ENCODE data around the gene CDH13.

CDH13 gene

GRCh38 chr16:83205896-83206295 lies 579.1 kb downstream of the CDH13 start:
- no peak for DNase-seq

DNA sequence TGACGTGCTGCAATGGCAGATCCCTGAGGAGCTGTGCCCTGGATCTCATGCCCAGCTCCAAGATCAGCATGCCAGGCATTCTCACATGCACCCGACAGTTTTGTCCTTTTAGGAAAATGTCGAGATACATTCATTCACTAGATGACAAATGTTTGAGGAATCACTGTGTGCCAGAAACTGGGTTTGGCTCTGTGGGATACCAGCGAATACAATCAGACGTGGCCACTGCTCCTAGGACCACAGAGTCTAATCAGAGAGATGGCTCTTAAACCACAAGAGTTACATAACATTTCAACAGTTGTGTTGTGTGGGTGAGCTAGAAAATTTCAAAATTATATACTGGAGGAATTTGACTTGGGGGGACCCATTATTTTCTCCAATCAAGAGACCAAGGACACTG lies 579.7 kb downstream of the CDH13 start:
- no peak for DNase-seq

DNA sequence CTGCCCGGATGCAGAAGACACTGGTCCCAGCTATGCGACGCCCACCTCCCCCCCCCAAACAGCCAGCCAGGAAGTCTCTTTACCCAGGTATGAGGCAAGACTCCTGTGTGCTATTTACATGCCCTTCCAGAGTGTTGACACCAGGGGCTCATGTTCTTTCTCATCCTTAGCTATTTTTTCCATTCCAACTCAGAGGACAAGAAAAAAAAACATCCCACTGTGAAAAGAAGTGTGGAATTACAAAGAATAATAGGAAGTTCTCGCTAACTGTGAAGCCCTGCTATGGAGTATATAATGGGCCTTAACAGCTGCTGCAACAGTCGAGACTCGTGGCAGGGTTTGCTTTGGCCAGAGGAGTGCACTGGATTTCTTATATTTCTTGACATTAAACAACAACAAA lies 584.9 kb downstream of the CDH13 start:
- DNase-seq = no peak

DNA sequence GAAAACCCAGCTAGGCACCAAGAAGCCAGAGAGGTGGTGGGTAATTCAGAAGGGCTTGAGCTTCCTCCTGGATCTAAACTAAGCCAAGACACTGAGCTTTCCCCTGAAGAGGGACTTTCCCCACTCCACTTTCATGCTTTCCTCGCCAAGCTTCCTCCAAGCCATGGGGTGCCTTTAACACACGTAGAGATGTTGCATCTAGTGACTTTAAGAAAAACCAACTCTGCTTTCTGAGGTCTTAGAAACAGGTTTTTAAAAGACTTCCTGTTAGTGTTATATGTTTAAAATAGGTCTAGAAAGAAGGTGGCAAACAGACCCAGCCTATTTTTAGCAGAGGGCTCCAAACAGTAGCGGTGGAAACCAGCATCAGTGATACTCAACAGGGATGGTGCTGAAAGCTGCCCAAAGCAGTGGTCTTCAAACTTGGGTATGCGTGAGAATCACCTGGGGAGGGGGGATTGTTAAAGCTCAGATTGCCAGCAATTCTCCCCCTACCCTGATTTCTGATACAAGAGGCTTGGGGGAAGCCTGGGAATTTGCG lies 585.6 kb downstream of the CDH13 start:
- no peak for DNase-seq

GRCh38 chr16:83214671-83215070 lies 587.9 kb downstream of the CDH13 start:
- DNase-seq = no peak

DNA sequence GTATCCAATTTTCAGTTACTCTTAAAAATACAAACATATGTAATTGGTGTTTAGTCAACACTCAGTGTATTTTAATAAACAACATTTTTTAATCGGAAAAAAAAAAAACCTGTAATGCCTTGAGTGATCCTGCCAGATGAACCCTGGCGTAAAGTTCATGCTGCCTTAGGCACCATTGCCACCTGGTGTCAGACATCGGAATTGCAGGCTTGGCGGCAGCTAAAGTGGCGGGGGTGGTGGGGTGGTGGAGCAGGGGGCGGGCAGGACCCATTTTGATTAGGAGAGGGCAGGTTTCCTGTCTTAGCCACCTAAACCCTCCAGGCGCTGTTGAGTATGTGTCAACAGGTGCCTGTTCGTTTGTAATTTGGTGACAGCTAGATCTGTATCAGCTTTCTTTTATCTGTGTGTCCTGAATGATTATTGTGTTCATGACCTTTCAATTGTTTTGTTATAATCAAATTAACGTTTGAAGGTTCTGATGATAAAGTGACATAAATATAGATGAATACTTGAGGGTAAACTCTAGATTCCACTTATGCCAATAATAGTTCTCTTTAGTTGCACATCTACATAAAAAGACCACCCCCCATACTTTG lies 588.7 kb downstream of the CDH13 start:
- no peak for DNase-seq

DNA sequence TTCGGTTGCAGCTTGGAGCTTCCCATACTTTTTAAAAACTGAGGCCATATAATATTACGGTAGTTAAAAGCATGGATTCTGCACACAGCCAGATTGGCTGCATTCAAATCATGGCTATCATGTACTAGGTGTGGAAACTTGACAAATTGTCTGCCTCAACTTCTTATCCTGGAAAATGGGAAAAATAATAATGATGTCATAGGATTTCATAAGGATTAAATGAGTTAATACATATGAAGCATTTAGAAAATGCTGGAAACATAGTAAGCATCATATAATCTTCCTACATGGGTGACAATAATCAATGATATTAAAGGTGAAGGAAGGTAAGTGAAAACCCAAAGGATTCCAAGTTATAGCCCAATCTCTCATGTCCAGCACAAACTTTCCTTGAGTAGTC lies 592.5 kb downstream of the CDH13 start:
- DNase-seq = no peak

- no peak for DNase-seq
Observed at GRCh38 chr16:83220066-83220465, 593.3 kb downstream of the CDH13 start.

DNA sequence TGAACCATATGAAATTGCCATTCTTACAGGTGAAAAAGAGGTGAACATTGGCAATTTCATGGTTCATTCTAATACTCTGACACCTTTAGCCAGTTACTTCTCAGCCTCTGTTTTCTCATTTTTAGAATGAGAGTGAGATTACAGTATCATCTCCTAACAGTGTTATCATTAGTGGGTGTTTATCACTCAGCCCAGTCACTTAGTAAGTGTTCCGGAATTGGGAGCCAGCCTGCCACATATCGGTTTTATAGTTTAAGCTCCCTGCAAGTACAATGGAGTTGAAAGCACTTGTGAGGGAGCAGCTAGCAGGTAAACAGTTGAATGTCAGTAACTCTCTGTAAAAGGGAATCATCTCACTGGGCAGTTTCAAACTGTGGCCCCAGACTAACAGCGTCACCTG lies 597.9 kb downstream of the CDH13 start:
- DNase-seq = no peak

- no peak for DNase-seq
Observed at GRCh38 chr16:83227336-83227735, 600.6 kb downstream of the CDH13 start.

DNA sequence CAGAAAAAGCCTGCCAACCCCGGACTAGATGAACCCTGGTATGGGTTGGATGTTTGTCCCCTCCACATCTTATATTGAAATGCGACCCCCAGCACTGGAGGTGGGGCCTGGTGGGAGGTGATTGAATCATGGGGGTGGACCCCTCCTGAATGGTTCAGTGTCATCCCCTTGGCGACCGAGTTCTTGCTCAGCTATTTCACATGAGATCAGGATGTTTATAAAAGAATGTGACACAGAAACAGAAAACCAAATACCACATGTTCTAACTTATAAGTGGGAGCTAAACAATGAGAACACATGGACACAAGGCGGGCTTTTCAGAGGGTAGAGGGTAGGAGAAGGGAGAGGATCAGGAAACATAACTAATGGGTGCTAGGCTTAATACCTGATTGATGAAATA lies 605.0 kb downstream of the CDH13 start:
- no peak for DNase-seq

GRCh38 chr16:83233153-83233552 lies 606.4 kb downstream of the CDH13 start:
- DNase-seq = no peak

DNA sequence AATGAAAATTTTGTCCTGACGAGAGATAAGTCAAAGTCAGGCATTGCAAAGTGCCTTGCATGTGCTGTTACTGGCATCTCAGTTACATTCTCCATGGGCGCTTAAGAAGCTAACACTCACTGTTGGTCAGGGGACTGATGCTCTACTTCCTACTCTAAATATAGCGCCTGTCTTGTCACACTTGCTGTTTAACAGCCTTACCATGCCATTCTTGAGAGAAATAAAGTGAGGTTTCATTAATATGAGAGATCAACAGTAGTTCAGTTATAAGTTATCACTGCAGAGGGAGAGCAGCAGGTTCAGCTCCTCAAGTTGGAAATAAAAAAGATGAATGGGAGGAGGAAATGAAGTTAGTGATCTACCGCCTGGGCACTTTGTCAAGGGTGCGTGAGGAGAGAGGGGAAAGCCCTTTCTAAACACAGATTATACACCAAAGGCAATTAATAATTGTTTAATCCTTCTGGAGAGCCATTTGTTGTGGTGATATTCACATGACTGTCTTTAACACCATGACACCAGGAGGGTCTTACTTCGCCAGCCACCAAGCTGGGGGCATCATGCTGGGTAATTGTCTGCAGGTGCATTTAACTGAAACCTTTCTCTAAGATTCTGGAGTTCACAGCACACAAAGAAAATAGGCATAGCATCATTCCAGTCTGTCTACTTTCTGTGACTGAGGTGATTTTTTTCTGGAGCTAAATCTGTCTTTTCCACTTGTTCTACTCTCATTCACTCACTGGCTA lies 612.4 kb downstream of the CDH13 start:
- DNase-seq = no peak

GRCh38 chr16:83244057-83244456 lies 617.3 kb downstream of the CDH13 start:
- DNase-seq = no peak

DNA sequence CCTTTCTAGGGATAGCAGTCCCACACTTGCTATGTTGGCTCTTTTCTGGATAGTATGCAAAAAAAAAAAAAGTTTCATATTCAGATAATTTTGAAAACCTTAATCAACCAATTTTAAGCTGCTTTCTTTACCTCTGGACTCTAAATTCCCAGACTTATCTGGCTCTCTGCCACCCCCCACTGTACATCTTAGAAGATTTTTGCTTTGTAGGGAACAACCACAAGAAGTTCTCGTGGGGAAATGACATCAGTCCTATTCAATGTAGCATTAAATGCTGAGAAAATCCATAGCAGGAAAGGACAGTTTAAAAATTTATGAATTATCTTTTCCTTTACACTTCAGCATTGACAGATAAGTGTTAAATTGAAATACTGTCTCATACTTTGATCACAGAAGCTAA lies 618.3 kb downstream of the CDH13 start:
- DNase-seq = no peak

- DNase-seq = no peak
Observed at GRCh38 chr16:83247767-83248372, 621.1 kb downstream of the CDH13 start.

DNA sequence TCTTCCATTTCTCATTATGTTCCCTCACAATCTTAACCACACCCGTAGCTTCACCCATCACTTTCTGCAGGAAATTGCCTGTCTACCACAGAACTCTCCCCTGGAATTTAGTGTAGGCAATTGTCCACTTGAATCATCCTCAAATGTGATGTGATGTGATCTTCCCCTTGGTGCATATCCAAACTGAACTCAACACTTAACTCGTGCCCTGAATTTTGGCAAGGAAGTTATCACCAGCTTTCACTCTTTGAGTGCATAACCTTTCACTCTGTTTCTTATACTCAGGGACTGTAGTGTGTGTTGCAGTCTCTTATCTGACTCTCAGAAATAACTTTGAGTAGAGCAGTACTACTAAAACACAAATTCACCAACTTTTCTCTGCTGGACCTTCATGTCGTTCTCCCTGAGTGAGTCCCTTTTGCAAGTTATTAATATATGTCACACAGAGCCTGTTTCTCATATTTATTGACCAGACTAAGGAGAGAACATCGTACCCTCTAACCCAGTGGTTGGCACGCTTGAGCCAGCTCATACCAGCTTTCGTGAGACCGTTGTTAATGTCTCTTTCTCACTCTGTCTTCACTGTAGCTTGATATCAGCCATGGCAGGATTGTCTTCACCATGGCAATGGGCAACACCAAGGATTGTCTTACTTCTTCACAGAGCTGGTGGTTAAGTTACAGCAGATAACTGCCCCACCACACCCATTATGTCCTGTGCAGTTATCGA lies 622.1 kb downstream of the CDH13 start:
- DNase-seq = no peak

DNA sequence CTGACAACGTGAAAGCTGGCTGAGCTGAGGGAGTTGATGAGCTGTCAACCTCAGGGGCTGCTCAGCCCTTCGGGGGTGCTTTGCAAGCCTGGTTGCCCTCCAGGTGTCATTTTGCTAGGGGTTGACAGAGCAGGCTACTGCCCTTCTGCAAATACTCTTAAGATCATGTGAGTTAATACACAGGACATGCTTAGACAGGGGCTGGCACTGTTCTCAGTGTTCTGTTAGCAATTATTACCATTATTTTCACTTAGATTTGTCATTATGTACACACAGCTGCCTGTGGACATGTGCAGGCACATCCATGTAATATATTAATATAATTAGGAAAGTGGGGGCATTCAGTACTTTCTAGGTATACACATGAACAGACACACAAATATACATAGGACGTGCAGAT lies 626.8 kb downstream of the CDH13 start:
- no peak for DNase-seq

- no peak for DNase-seq
Observed at GRCh38 chr16:83258366-83258928, 631.7 kb downstream of the CDH13 start.

DNA sequence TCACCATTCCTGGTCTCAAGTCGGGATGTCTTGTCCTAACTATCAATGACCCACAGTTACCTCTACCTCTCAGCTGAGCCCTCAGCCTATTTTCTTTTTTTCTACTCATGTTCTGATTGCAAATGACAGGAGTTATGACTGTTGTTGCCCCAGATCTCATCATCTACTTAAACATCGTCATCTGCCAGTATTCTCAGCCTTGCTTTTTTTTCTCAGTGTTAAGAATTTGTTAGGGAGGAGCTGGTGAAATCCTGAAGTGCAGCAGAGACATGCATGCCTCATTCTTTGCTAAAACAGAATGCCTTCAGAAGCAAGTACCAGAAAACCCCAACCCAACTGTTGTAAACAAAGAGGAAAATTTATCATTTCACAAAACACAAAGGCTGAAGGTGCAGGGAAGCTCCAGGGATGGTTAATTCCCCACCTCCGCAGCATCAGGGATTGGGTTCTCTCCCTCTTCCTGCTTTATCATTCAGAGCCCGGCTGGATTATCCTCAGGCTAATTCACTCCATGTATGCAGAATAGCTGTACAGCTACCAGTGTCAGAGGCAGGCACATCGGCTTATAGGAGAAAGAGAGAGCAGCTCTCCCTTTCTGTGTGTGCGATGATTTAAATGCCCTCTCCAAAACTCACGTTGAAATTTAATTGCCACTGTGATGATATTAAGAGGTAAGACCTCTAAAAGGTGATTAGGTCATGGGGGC lies 640.2 kb downstream of the CDH13 start:
- DNase-seq = no peak

GRCh38 chr16:83268169-83268568 lies 641.4 kb downstream of the CDH13 start:
- DNase-seq = no peak

DNA sequence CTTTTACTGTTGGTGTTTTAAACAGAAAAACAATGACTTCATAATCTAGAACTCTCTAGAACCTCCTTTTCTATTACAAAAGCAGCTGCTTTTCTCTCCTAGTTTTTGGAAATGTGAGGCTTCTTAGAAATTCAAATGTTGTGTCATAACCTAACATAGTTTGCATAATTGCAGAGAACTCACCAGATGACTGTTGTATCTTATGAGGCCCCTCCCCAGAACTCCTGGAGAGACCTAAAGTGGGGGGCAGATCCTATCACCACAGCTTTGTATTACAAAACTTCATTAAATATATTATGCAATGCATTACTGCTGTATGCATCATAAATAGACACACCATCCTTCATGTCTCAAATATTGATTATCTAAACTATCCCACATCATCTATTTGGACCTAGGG lies 642.3 kb downstream of the CDH13 start:
- DNase-seq = no peak

GRCh38 chr16:83269541-83269940 lies 642.8 kb downstream of the CDH13 start:
- no peak for DNase-seq
